WERI-Rb-1 (cell line): ENCODE measurements around the gene EIF1B.

Experiments
- DNase-seq: peaks from one replicate; pipeline ENCODE4 v3.0.0-alpha.2; 2020
- H3K27ac ChIP-seq: fragments of 250-450 bp; sonication (Bioruptor Pico); 2 replicates; pipeline ENCODE4 v1.5.1; 2020; ENCODE audit warnings: mild to moderate bottlenecking, moderate library complexity
- H3K27me3 ChIP-seq: fragments of 250-450 bp; sonication (Bioruptor Pico); 2 replicates; pipeline ENCODE4 v1.5.1; 2021; ENCODE audit warnings: mild to moderate bottlenecking, low read depth, moderate library complexity; ENCODE audit not compliant: insufficient read depth, severe bottlenecking
- H3K36me3 ChIP-seq: fragments of 250-450 bp; sonication (Bioruptor Pico); 2 replicates; pipeline ENCODE4 v1.5.1; 2020; ENCODE audit warnings: mild to moderate bottlenecking, moderate library complexity
- H3K4me3 ChIP-seq: 2 replicates; pipeline ENCODE4 v1.5.1; 2011; ENCODE audit warnings: low read depth, mild to moderate bottlenecking, control low read depth, low read length
- H3K9me3 ChIP-seq: fragments of 250-450 bp; sonication (Bioruptor Pico); 2 replicates; pipeline ENCODE4 v1.5.1; 2021; ENCODE audit warnings: mild to moderate bottlenecking, moderate library complexity; ENCODE audit not compliant: severe bottlenecking
- CTCF ChIP-seq: IDR thresholded peaks from 2 replicates; pipeline ENCODE4 v1.5.1; 2011; ENCODE audit warnings: low read depth, mild to moderate bottlenecking, control low read depth, inconsistent platforms, low read length

The EIF1B gene

GRCh38 chr3:40355410-40355809 is 45.9 kb downstream of the EIF1B start:
- no peak for TF ChIP-seq CTCF
- no peaks in the 10 kb centered on the region for H3K36me3 ChIP-seq
- no peaks in the 10 kb centered on the region for H3K9me3 ChIP-seq
- H3K4me3 ChIP-seq: no peak overlapping the region
- H3K27me3 ChIP-seq: no peaks in the 10 kb centered on the region
- DNase-seq: no peak
- H3K27ac ChIP-seq: no peak overlapping the region

GRCh38 chr3:40358454-40358853 is 48.9 kb downstream of the EIF1B start:
- Histone ChIP-seq H3K36me3 (no peaks in the 10 kb centered on the region), H3K9me3 (no peaks in the 10 kb centered on the region), H3K27ac (no peak overlapping the region), H3K27me3 (no peaks in the 10 kb centered on the region), H3K4me3 (no peak overlapping the region)
- no peak for DNase-seq
- TF ChIP-seq CTCF: no peak
